Activated CD4-positive, CD25-positive, alpha-beta regulatory T cell (primary cell): Measurements from ENCODE around the gene BPIFB6.

Source experiments
- DNase-seq, 4 experiments: peaks; one replicate each; lab custom pipeline; 2025; lab: John Stamatoyannopoulos, UW

The BPIFB6 gene

DNA sequence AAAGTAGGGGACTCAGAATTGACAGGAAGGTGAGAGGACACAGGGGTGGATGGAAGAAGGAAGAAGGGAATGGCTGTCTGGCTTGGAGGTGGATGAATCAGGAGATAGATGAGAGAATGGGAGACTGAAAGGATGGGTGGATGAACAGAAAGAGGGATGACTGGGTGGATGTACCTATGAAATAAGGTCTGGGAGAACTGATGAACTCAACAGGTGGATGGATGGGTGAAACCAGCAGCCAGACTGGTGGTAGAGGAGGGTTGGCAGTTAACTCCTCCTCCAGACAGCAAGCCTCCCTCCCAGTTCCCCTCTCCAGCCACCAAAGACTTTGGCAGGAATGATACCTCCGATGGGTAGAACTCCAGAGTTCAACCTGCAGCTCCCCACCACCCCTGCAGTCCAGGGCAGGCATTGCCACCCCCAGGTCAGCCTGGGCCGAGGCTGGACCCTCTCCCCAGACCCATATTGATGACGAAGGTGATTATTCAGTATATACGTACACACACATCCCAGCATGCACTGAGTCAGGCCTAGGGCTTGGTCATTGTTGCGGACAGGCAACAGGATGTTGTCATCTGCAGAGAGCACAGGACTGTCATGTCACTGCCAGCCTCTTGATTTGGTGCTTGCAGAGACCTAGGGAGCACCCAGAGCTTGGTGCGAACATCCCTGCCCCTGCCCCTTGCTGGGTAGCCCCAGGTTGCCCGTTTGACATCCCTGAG, 29.2 kb upstream of the BPIFB6 start:
- DNase-seq: no peak

DNA sequence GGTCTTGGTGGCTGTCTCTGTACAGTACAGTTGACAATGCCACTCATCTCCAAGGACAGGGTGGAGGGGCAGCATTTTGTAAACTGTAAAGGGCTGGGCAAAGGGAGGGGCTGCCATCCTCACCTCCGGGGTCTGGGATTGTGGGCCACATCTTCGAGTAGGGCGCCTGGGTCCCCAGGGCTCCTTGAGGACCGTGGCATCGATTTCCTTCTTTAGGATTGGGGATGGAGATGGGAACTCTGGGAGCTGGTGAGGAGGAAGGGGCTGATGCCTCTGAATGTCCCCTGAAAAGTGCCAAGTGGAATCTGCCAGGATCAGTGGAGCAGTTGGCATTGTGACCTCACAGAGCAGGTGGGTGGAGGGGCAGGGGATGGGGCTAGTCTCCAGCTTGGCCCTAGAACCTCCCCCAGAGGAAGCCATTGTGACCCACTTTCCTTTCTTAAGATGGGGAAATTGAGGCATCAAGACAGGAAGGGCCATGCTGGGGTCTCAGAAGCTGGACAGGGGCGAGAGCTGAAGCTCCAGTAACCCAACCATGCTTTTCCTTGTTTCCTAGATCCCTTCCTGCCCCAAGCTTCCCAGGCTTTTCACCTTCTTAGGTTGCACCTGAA, 27.2 kb upstream of the BPIFB6 start, which contains the start of gene SUN5:
TSS of gene SUN5 (minus strand) at position 293 of the 611 bp plus-strand sequence. CDS start at position 200, 93 bp downstream.
- DNase-seq: no peak

DNA sequence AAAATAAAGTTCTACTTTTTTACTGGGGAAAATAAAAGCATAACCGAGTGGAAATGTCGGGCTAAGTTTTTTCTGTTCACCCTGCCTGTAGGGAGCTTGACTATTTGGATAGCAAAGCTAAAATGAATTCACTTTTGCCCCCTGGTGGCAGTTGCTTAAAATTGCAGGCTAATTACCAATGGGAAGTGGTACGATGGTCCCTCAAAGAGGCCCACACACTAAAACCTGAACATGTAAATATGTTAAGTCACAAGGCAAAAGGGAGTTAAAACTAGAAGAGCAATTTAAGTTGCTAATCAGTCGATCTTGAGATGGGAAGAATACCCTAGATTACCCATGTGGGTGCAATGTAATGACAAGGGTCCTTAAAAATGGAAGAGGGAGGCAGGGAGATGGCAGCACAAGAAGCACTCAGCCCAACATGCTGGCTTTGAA, 26.3 kb upstream of the BPIFB6 start:
- peak in 1 of 4 experiments; percentile 12 for DNase-seq

DNA sequence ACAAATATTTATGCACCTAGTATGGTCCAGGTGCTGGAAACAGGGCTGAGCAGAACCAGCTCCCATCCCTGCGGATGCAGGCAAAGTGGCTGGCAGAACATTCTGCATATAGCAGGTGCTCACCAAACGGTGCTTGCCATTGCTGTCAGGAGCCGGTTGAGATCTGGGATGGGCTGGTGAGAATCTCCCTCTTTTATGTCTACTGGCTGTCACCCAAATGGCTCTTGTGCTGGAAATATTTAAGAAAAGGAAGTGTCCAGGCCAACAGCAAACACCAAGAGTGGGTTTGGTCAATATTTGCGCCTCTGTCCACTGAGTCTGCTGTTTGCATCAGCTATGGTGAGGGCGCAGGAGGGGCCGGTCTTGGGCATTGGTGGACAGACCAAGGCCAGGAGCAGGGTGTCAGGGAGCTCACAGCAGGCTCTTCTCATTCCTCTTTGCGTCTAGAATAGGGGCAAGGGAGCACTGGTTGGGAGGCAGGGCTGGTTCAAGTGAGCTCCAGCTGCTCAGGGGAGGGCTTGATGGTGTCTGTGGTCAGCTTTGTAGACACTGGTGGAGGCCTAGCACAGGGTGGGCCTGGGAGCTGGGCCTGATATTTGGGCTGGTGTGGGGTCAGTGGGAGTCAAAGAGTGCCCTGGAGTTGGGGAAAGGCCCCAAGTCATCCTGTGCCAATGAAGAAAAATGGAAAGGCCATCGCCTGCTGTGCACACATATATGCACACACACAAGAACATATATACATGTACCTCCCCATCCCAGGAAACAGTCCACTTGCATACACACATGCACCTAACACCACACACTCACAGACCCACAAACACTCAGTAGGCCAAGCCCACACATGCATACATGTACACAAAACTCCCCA, 25.3 kb upstream of the BPIFB6 start:
- no peak for DNase-seq

DNA sequence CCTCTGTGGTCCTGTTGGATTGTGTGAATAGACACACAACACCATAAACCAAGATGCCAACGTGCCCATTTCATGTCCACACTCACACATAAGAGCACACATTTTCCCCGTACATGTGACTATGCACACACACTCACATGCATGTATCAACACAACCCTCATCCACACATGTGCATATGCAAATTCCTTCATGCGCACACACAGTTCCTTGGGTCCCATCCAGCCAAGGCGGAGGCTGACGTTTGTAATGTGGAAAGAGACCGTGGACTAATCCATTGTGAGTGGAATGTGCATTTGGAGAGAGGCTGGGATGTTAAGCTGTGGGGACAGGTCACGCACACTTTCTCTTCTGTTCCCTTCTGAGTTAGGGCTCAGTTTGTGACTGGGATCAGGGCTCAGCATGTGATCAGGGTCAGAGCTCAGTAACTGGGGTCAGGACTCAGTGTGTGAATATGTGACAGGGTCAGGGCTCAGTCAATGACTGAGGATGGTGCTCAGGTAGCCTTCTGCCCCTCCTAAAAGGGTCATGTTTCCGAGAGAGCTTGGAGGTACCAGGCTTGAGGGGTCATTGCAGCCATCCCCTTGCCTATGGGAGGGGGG, 24.6 kb upstream of the BPIFB6 start:
- DNase-seq: no peak

DNA sequence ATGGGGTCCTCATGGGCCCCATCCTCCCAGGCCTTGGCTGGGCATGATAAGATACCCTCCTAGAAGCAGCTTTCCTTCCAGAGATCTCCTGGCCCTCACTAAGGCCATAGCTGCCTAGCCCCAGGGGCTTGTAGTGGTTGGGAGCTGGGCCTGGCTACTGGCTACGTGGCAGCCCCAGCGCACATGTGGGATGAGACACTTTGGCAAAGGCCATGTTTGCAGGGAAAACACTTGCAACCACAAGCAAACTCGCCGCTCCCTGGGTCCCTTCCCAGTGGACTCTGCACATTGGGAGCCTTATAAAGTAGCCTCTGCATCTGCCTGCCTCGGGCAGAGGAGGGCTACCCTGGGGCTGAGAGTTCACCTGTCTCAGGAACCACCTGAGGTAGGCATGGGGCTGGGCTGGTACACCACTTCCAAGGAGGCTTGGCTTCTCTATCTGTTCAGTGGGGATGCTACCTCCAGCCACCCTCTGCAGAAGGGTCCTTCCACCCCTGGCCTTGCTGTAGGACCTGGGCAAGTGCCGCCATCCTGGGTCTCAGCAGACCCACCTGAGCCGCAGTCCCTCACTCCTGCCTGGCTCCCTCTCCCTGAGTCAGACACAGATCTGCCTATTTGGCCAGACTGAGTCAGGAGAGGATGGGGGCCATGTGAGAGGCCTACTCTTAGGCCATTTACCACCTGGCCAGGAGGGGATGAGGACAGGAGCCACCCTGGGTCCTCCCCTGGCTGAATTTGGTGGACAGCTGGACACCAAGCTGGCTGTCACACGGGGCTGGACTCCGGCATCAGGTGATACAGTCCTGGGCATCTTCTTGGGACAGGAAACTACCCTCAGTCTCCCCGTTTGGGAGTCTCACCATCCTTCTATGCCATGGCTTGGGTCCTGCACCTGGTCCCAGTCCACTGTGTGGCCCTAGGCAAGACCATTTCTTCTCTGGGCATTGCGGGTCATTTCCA, 23.8 kb upstream of the BPIFB6 start, which contains the start of gene BPIFB2:
TSS of gene BPIFB2 (plus strand) at position 329 of the 960 bp plus-strand sequence. CDS start 871 bp downstream, outside the sequence.
- no peak for DNase-seq

DNA sequence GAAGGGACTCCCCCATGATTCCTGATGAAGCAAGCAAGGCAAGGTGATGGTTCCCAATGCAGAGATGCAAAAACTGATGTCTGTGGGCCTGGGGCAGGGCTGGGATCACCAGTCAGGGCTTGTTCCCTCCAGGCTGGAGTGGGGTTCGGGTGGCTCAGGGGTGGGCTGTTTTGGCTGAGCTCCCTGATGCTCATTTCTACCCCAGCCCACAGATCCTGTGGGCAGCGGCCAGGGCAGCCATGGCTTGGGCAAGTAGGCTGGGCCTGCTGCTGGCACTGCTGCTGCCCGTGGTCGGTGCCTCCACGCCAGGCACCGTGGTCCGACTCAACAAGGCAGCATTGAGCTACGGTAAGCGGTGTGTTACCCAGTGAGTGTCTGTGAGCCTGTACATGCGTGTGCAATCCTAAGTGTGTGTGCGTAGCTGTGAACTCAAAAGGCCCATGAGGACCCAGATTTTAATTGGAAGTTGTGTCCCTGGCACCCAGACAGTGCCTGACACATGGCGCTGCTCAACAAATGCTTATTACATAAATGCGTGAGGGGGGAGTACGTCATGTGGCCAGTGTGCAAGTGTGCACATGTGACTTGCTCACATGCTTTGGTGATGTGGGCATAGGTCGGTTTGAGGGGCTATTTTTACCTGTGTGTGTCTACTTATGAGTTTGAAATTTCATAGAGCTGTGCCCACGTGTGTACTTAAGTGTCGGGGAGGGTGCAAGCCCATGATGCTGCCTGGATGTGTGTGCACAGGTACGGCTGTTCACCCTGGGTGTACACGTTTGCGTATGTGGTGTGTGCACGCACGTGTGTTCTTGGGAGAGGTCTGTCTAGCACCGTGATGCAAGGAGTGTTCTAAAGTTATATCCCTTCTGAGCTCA, 22.9 kb upstream of the BPIFB6 start:
- no peak for DNase-seq

DNA sequence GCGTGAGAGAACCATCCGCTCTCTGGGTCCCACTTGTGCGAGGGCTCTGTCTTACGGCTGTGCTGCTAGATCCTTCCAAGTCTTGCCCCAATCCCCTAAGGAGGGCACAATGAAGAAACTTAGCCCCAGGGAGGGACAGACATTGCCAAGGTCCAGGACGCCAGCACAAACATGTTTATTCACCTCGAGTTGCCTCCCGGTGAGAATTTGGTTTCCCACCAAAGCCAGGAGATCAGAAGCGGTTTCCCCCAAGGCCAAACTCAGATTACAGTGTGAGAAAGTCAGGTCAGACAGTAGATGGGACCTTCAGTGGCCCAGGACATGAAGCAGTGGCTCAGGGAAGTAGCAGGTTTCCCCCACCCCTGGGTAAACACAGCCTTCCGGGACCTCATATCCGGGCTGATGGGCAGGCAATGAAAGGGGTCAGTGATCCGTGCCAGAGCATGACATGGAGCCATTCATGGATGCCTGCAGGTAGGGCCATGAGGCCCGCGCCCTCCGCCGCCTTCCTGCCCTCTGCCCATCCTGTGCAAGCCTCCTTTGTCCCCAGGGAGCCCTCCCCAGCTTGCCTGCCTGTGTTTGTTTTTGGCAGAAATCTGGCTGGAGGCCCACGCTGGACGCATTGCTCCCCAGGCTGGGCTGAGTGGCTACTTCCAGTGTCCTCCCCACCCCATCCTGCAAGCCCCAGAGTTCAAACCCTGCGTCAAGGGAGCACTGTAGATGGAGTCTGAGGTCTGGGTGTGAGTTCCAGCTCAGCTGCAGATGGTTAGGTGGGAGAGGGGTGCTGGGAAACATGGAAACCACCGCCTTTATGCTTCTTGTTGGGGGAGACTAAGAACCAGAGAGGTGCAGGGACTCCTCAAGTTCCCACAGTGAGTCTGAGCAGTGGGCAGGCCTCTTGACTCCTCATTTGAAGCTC, 22.0 kb upstream of the BPIFB6 start:
- DNase-seq: no peak

DNA sequence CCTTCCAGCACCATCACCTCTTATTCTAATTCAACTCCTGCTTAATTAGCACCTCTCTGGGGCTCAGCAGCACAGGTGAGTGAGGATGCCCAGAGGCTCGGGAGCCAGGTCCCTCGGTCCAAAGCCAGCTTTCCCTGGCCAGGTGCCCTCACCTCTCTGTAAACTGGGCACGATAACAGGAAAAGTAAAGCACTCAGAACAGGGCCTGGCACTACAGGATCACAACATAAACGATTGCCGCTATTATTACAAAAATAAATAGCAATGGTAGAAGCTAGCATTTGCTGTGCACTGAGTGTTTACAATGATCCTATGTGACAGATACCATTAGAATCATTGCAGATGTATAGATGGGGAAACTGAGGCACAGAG, 21.3 kb upstream of the BPIFB6 start:
- no peak for DNase-seq

DNA sequence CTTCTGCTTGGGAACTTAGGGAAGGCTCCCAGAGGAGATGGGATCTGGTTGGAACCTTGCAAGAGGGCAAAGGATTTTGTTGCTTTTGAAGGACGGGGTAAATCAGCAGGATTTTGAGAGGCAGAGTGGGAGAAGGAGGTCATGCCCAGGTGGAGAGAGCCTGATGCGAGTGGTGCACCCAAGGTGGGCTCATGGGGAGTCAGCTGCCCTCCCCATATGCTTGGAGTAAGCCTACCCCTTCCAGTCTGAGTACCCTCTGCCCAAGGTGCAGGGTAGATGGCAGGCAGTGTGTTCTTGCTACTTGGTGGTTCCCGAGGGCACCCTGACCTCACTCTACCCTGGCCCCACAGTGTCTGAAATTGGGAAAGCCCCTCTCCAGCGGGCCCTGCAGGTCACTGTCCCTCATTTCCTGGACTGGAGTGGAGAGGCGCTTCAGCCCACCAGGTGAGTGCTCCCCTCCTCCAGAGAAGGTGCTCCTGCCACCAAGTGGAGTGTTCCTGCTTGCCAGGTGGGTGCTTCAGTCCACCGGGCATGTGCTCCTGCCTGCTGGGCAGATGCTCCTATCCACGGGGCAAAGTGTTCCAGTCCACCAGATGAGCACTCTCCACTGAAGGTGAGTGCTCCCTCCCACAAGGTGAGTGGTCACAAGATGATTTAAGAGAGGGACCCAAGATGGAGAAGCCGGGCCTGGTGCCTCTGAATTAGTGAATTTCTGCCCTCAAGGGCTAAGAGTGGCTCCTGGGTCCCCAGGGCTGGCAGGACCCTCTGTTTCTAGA, 20.6 kb upstream of the BPIFB6 start:
- no peak for DNase-seq

DNA sequence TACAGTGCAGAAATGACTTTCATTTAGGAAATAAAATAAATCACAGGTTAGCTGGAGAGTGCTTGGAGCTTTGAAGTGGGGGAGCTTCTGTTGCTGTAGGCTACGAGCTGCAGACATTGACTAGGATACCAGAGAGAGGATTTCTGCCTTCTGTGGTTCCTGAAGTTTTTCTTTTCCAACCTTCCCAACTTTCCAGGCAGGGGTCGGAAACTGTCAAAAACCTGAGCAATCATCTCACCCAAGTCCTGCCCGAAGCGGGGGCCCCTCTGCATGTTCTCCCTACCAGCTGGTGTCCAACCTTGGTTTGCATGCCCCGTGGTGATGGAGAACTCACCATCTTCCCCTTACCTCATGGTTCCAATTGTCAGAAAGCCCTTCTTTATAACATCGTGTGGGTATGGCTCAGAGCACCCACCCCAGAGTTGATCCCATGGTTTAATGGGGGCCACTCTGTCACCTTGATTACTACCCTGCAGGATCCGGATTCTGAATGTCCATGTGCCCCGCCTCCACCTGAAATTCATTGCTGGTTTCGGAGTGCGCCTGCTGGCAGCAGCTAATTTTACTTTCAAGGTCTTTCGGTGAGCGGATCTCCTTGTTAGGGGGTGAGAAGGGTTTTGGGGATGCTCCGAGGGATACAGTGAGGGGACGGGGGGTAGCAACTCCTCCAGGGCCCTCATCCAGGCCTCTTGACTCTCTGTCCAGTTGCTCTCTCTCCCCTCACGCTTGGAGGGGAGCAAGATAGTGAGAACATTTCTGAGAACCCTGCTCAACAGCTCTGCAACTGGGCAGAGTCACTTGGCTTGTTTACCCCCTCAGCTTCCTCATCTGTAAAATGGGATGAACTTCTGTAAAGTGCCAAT, 18.9 kb upstream of the BPIFB6 start:
- DNase-seq: no peak

DNA sequence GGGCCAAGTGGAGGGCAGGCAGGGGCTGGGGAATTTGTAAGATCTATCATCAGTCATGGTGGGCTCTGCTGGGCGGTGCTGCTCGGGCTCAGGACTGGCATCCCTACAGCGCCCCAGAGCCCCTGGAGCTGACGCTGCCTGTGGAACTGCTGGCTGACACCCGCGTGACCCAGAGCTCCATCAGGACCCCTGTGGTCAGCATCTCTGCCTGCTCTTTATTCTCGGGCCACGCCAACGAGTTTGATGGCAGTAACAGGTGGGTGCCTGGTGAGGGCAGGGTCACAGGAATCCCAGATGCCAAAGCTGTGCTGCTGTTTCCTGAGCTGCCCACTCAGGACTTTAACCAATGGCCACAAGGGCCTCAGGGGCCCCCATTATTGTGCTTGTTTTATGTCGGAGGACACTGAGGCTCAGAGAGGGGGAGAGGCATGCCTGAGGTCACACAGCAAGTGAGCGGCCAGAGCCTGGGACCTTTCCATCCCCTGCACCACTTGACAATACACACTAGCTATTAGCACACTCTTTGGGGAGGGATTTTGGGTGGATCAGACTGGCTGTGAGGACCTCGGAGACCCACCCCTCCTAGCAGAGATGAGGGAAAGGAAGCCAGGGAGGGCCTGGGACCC, 17.6 kb upstream of the BPIFB6 start:
- no peak for DNase-seq

DNA sequence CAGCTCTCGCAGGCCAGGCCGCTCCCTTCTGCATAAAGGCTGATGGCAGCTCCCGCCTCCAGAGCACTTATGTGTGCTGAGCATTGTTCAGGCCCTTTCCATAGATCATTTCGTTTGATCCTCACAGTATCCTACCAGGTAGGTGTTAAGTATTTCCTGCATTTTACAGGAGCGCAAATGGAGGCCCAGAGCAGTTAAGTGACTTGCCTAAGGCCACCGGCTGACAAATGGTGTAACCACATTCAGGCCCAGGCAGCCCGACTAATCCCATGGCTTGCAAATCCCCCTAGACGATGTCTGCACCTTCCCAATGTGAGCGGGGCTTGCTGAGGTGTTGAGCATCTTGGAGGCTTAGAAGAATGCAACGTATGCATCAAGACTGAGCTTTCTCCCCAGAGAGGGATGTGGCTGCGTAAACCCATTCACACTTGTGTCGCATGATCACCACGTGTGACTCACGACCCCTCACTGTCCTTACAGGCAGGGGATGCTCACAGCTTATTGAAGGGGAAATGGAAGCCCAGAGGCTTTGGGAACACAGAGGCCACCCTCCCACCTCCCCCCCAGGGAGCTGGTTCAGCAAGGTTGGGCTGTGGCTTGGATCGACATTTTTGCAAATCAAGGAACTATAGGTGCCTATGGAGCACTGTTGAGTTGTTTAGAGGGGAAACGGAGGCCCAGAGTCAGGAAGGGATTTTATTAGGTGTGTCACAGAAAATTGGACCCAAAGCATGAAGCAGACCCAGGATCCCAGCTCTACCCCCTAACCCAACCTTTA, 16.9 kb upstream of the BPIFB6 start:
- no peak for DNase-seq

DNA sequence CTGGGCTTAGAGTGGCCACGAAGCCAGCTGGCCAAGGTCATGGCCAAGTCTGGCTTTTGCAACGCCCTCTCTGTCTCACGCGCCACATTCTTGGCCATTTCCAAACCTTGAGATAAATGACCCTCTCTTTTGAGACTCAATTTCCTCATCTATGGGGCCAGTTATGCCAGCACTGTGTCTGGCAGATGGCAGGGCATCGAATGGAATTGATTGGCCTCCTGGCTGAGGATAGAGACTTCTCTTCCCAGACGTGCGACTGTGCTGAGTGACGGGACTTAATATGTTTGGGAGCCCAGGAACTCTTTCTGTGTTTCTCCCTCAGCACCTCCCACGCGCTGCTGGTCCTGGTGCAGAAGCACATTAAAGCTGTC, 16.3 kb upstream of the BPIFB6 start:
- no peak for DNase-seq

DNA sequence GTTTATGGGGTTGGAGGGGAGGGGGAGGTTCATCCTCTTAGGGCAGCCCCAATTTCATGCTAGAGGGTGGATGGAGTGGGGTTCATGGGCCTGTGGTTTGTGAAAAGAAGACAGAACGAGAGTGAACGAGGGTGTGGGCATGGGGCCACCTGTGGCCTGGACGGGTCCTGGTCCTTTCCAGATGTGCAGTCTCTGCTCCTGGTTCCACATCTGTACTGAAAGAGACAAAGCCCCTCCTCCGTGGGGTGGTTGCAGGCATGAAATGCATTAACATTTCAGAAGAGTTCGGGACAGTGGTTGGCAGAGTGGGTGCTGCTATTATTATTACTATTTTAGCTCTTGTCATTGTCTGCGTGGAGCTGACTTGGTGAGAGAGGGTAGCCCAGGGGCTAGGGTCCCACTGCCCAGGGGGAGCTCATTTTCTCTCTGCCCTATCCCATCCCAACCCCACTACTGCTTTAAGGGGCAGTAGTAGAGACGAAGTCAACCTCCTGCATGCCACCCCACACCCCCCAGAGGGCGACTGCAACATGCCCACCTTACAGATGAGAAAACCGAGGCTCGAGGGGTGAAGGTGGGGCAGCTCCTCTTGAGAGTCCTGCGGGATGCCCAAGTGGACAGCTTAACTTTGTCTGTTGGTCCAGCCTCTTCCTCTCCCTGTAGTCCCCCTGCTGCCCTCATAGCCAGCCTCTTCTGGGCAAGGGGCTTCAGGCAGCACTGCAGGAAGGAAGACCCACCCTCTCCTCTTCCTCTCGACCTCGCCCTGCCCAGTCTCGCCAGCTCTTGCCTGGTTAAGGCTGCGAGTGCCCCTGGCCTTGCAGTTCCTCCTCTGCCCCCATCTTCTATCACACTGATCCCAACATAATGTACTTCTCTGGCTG, 15.5 kb upstream of the BPIFB6 start:
- DNase-seq: no peak
